ENCODE data around the gene NIM1K. TPM values are rescaled to one million over a fixed set of nuclear protein-coding genes. Genes with fewer than 3 reads are reported as not detected.

NIM1K gene
- total RNA-seq, 1 donor: 1.9 TPM

- TF ChIP-seq, protein P1, sequence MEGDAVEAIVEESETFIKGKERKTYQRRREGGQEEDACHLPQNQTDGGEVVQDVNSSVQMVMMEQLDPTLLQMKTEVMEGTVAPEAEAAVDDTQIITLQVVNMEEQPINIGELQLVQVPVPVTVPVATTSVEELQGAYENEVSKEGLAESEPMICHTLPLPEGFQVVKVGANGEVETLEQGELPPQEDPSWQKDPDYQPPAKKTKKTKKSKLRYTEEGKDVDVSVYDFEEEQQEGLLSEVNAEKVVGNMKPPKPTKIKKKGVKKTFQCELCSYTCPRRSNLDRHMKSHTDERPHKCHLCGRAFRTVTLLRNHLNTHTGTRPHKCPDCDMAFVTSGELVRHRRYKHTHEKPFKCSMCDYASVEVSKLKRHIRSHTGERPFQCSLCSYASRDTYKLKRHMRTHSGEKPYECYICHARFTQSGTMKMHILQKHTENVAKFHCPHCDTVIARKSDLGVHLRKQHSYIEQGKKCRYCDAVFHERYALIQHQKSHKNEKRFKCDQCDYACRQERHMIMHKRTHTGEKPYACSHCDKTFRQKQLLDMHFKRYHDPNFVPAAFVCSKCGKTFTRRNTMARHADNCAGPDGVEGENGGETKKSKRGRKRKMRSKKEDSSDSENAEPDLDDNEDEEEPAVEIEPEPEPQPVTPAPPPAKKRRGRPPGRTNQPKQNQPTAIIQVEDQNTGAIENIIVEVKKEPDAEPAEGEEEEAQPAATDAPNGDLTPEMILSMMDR (IDR thresholded peaks at IDR 0.05; ENCODE audit: insufficient read depth, low read length): no peak
- DNase-seq (ENCODE audit: low read depth): no peak
- H3K4me3 ChIP-seq (ENCODE audit: low read depth, low read length): no peak overlapping the region
Observed at GRCh38 chr5:43165323-43165722, 26.7 kb upstream of the NIM1K start.

GRCh38 chr5:43168175-43168574 lies 23.9 kb upstream of the NIM1K start:
- no peak for DNase-seq (ENCODE audit: low read depth)
- H3K4me3 ChIP-seq (ENCODE audit: low read depth, low read length): no peak overlapping the region
- TF ChIP-seq, protein P1 (IDR thresholded peaks at IDR 0.05; ENCODE audit: insufficient read depth, low read length): no peak

- DNase-seq (ENCODE audit: low read depth): no peak
- H3K4me3 ChIP-seq (ENCODE audit: low read depth, low read length): no peak overlapping the region
- TF ChIP-seq, protein P1 (IDR thresholded peaks at IDR 0.05; ENCODE audit: insufficient read depth, low read length): no peak
Observed at GRCh38 chr5:43171451-43171850, 20.6 kb upstream of the NIM1K start.

DNA sequence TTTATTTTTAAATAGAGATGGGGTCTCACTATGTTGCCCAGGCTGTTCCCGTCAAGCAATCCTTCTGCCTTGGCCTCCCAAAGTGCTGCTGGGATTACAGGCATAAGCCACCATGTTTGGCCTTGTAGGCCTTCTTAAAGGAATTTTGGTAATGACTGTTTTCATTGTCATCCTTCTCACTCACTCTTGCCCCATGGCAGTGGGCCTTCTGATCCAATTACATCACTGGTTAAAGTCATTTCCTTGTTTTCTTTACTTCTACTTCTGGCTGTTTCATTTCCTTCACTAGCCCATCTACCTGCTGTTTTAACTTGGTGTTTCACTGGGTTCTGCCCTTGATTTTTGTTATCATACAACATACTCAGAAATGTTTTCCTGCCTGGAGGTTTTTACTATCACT lies 20.1 kb upstream of the NIM1K start:
- no peak for DNase-seq (ENCODE audit: low read depth)
- TF ChIP-seq, protein P1 (IDR thresholded peaks at IDR 0.05; ENCODE audit: insufficient read depth, low read length): no peak

DNA sequence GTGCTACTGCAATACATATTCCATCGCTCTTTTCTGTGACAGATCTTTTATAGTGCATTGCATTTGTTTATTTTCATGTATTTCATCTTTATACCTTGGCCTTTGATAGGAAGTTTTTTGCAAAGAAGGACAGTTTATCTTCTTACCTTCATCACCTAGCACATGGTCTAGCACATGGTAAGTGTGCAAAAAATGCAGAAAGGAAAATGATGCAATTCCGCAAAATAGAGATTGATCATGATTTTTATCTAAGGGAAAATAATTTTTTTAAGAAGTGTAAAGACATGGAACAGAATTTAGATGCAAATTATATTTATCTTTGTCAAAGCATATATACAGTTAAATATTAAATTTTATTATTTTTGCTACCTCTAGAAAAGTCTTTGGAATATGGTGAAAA lies 19.2 kb upstream of the NIM1K start:
- TF ChIP-seq, protein P1 (IDR thresholded peaks at IDR 0.05; ENCODE audit: insufficient read depth, low read length): no peak
- DNase-seq (ENCODE audit: low read depth): no peak
- no peak overlapping the region for H3K4me3 ChIP-seq (ENCODE audit: low read depth, low read length)

More for the DNA sequence above, 20.1 kb upstream of the NIM1K start:
- H3K4me3 ChIP-seq (ENCODE audit: low read depth, low read length): no peak overlapping the region

GRCh38 chr5:43174586-43174985 lies 17.4 kb upstream of the NIM1K start:
- TF ChIP-seq, protein P1 (IDR thresholded peaks at IDR 0.05; ENCODE audit: insufficient read depth, low read length): no peak
- H3K4me3 ChIP-seq (ENCODE audit: low read depth, low read length): no peak overlapping the region
- no peak for DNase-seq (ENCODE audit: low read depth)

DNA sequence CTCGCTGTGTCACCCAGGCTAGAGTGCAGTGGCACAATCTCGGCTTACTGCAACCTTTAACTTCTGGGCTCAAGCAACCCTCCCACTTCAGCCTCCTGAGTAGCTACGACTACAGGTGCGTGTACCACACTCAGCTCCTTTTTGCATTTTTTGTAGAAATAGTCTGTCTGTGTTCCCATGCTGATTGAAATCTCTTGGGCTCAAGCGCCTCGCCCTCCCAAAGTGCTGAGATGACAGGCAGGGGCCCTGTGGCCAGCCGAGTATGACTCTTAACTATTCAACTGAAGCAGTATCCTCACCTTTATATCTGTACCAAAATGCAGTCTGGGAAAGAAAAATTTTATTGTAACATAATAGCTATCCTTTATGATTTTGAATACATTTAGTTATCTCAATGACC lies 12.2 kb upstream of the NIM1K start:
- TF ChIP-seq, protein P1 (IDR thresholded peaks at IDR 0.05; ENCODE audit: insufficient read depth, low read length): no peak
- H3K4me3 ChIP-seq (ENCODE audit: low read depth, low read length): no peak overlapping the region
- no peak for DNase-seq (ENCODE audit: low read depth)
